NCI-H510A treated with DMSO at 0.1 percent for 48 hours (cell line): ENCODE data around the gene LYL1.
"Not testable (repeated sequence)": the region's sequence is repeated elsewhere in the genome, so short reads cannot be mapped to it uniquely, and the experiment has no call there.

Experiments used
- DNase-seq: peaks from one replicate; lab custom pipeline; 2025; lab: John Stamatoyannopoulos, UW

LYL1 gene

GRCh38 chr19:13102666-13103580 lies at the start of gene LYL1:
Gene LYL1, minus strand, starts transcription at chr19:13102858. Its CDS starts 1,687 bp downstream, at chr19:13101171.
- no peak for DNase-seq

- DNase-seq = peak; percentile 97
Measured at GRCh38 chr19:13151605-13152355, 49.1 kb upstream of the LYL1 start.

GRCh38 chr19:13150931-13151604 lies 48.4 kb upstream of the LYL1 start:
- no peak for DNase-seq

- DNase-seq = peak; percentile 88
Measured at GRCh38 chr19:13150187-13150930, 47.7 kb upstream of the LYL1 start, which contains the start of the genes IER2 and STX10. Gene IER2, plus strand, starts transcription at chr19:13150411. Its CDS starts 2,776 bp downstream, at chr19:13153187. Gene STX10, minus strand, starts transcription at chr19:13150375. Its CDS starts 202 bp downstream, at chr19:13150173.

- peak; percentile 35 for DNase-seq
Measured at GRCh38 chr19:13149628-13150186, 47.0 kb upstream of the LYL1 start.

- DNase-seq = not testable (repeated sequence)
Measured at GRCh38 chr19:13149173-13149627, 46.5 kb upstream of the LYL1 start.

- no peak for DNase-seq
Measured at GRCh38 chr19:13146763-13147563, 44.3 kb upstream of the LYL1 start.

- DNase-seq = no peak
Measured at GRCh38 chr19:13139633-13140311, 37.1 kb upstream of the LYL1 start.

GRCh38 chr19:13138916-13139198 lies 36.2 kb upstream of the LYL1 start:
- DNase-seq = no peak

- DNase-seq = no peak
Measured at GRCh38 chr19:13138171-13138915, 35.7 kb upstream of the LYL1 start.

GRCh38 chr19:13137290-13137794 lies 34.7 kb upstream of the LYL1 start:
- DNase-seq = no peak

- no peak for DNase-seq
Measured at GRCh38 chr19:13135068-13136062, 32.7 kb upstream of the LYL1 start.

GRCh38 chr19:13134626-13135025 lies 32.0 kb upstream of the LYL1 start:
- no peak for DNase-seq

GRCh38 chr19:13133241-13133870 lies 30.7 kb upstream of the LYL1 start:
- no peak for DNase-seq

GRCh38 chr19:13132471-13133180 lies 30.0 kb upstream of the LYL1 start:
- no peak for DNase-seq

GRCh38 chr19:13130886-13131490 lies 28.3 kb upstream of the LYL1 start:
- DNase-seq = no peak
